Measurements from ENCODE around the gene PEAK1. TPM values are rescaled to one million over a fixed set of nuclear protein-coding genes. Genes with fewer than 3 reads are reported as not detected.
A peak's percentile ranks its signal among the peaks of the same experiment; 100 is the strongest.

The PEAK1 gene
- total and polyA plus RNA-seq, 4 donors: 8.6 to 147 (median 40.2) TPM

DNA sequence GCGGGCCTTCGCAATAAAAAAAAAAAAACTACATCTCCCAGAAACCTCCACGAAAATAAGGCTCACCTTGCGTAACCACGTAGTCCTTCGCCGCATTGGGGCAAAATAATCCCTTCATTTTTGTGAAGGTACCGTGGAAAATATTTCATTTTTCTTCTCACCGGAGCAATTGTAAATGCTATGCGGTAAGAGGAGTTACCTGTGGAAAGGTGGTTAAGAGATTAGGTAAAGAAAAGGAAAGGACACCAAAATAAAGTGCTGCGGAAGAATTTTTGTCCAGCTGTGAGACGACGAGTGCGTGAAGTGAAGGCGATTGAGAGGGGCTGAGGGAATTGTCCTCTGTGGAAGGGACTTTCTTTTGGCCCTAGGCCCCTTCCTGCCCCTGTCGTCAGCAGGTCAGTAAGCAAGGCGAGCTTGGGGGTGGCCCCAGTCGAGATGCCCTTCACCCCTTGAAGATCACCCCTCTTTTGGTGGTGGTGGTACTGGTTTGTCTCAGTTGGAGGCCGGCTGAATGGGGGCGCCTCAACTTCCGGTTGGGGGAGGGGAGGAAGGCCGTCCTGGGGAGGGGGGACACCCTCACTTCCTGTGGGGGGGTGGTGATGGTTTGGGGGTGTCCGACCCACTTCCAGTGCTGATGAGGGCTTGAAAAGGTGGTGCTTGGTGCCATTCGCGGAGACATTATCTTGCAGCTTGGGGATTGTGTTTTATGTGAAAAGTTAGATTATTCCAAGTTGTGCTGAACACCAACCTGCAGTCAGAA is 886 bp upstream of the PEAK1 start, which contains the start of gene HMG20A:
HMG20A (plus strand) TSS at position 279 of the 760 bp plus-strand sequence. CDS start 37,520 bp downstream, outside the sequence.
- H3K27ac ChIP-seq (ENCODE audit: low read depth in 1 of 2, low read length in 1 of 2): peak within 1 kb of the TSS; percentile 98
- no peaks in the 10 kb centered on the region for H3K9me3 ChIP-seq (ENCODE audit: control insufficient read depth in 4 of 4, insufficient read depth in 3 of 4, low read length in 3 of 4)
- 0 to 1% methylated on average over 23 to 25 of the region's 25 CpGs for WGBS, 2 donors
- peak within 1 kb of the TSS; percentile 90 for H3K4me3 ChIP-seq
- peak within 1 kb of the TSS; percentile 83 to 97 for H3K9ac ChIP-seq (ENCODE audit: insufficient read depth in 1 of 2, low read length in 2 of 2)
- ATAC-seq (ENCODE audit: insufficient read depth, low FRiP score) (no peak), DNase-seq (peak; percentile 86 to 97 (median 95))
- H3K36me3 ChIP-seq (ENCODE audit: control insufficient read depth in 4 of 4, insufficient read depth in 4 of 4, low read length in 4 of 4): no peaks in the 10 kb centered on the region
- H3K4me1 ChIP-seq (ENCODE audit: control insufficient read depth in 5 of 5, insufficient read depth in 5 of 5, low read length in 5 of 5): peaks cover 3 to 50% (median 19%) of the 10 kb centered on the region in 5 donors
- no peaks in the 10 kb centered on the region for H3K27me3 ChIP-seq (ENCODE audit: control insufficient read depth in 3 of 3, insufficient read depth in 3 of 3, low read length in 2 of 3)
- TF ChIP-seq, protein P1, sequence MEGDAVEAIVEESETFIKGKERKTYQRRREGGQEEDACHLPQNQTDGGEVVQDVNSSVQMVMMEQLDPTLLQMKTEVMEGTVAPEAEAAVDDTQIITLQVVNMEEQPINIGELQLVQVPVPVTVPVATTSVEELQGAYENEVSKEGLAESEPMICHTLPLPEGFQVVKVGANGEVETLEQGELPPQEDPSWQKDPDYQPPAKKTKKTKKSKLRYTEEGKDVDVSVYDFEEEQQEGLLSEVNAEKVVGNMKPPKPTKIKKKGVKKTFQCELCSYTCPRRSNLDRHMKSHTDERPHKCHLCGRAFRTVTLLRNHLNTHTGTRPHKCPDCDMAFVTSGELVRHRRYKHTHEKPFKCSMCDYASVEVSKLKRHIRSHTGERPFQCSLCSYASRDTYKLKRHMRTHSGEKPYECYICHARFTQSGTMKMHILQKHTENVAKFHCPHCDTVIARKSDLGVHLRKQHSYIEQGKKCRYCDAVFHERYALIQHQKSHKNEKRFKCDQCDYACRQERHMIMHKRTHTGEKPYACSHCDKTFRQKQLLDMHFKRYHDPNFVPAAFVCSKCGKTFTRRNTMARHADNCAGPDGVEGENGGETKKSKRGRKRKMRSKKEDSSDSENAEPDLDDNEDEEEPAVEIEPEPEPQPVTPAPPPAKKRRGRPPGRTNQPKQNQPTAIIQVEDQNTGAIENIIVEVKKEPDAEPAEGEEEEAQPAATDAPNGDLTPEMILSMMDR (IDR thresholded peaks at IDR 0.05; ENCODE audit: control extremely low read depth, extremely low read depth): no peak

DNA sequence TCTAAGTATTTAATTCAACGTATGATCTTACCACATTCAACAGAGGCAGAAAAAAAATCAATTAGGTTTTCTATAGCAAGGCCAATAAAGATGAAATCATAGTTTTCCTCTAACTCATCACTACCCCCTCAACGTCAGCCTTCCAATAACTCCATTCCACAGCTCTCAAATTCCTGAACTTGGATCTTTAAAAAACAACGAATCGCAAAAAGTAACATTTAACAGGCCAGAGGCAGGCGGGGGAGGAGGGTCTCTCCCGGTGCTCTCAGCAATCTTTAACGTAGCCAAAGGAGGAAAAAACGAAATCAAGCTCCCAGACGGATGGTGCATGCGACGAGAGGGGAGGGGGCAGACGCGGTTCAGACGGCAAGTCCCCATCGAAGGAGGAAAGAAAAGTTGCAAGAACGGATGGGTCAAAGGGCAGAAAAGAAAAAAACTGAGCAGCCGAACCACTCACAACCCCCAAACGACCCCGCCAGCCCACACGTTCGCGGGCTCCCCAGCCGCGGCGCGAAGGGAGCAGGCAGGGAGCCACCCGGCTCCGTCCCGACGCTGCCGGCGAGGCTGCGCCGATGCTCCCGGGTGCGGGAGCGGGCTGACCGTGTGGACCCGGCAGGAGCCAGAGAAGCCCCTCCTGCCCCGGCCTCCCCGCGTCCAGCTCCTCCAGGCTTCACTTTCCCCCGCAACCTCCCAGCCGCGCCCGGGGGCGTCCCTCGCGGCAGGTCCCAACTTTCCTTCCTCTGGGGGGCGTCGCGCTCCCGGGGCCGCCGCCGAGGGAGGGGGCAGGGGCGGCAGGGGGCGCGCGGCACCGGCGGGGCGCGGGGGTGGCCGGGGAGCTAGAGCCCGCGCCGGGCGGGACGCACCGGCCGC is 703 bp downstream of the PEAK1 start:
- DNase-seq (peak; percentile 58 to 72 (median 60)), ATAC-seq (ENCODE audit: insufficient read depth, low FRiP score) (no peak)
- Histone ChIP-seq H3K27me3 (ENCODE audit: control insufficient read depth in 3 of 3, insufficient read depth in 3 of 3, low read length in 2 of 3) (no peaks in the 10 kb centered on the region), H3K36me3 (ENCODE audit: control insufficient read depth in 4 of 4, insufficient read depth in 4 of 4, low read length in 4 of 4) (no peaks in the 10 kb centered on the region), H3K9me3 (ENCODE audit: control insufficient read depth in 4 of 4, insufficient read depth in 3 of 4, low read length in 3 of 4) (no peaks in the 10 kb centered on the region), H3K4me1 (ENCODE audit: control insufficient read depth in 5 of 5, insufficient read depth in 5 of 5, low read length in 5 of 5) (peaks cover 4 to 54% (median 24%) of the 10 kb centered on the region in 5 donors), H3K9ac (ENCODE audit: insufficient read depth in 1 of 2, low read length in 2 of 2) (peak overlapping the region; percentile 63 to 68), H3K27ac (ENCODE audit: low read depth in 1 of 2, low read length in 1 of 2) (peak overlapping the region; percentile 98), H3K4me3 (peak overlapping the region; percentile 90)
- 1 to 2% methylated on average over 40 to 72 of the region's 72 CpGs for WGBS, 2 donors
- TF ChIP-seq, protein P1 (IDR thresholded peaks at IDR 0.05; ENCODE audit: control extremely low read depth, extremely low read depth): peak; percentile 1

DNA sequence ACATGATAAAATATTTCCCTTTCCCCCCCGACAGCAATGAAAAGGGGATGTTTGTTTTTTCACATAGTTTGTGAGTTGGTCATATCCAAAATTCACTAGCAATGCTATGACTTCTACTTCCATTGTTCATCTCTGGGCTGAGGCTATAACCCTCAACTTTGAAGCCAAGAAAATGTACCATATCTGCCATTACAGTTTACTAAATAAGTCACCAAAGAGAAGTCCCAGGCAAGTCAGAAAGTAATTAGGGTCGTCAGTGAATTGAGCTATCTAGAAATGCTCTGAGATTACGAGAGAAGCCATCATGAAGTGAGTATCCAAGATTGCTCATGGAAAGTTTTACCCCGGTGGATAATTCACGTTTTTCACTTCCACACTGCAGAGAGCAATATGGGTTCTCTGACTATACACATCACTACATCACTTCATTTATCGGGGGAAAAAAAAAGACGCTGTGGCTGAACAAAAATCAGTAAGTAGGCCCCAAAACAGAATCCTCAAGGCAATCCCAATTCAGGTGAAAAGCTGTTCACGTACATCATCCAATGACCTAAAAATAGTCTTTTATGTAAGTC is 1.4 kb downstream of the PEAK1 start:
- 50 to 68% methylated on average over 8 of the region's 8 CpGs for WGBS, 2 donors
- Histone ChIP-seq H3K9me3 (ENCODE audit: control insufficient read depth in 4 of 4, insufficient read depth in 3 of 4, low read length in 3 of 4) (no peaks in the 10 kb centered on the region), H3K27ac (ENCODE audit: low read depth in 1 of 2, low read length in 1 of 2) (peak overlapping the region in 1 of 2 donors; percentile 98), H3K36me3 (ENCODE audit: control insufficient read depth in 4 of 4, insufficient read depth in 4 of 4, low read length in 4 of 4) (no peaks in the 10 kb centered on the region), H3K4me1 (ENCODE audit: control insufficient read depth in 5 of 5, insufficient read depth in 5 of 5, low read length in 5 of 5) (peaks cover 4 to 50% (median 24%) of the 10 kb centered on the region in 5 donors), H3K4me3 (peak overlapping the region; percentile 4), H3K9ac (ENCODE audit: insufficient read depth in 1 of 2, low read length in 2 of 2) (peak overlapping the region; percentile 63 to 68), H3K27me3 (ENCODE audit: control insufficient read depth in 3 of 3, insufficient read depth in 3 of 3, low read length in 2 of 3) (no peaks in the 10 kb centered on the region)
- DNase-seq (peak in 1 of 3 donors; percentile 53), ATAC-seq (ENCODE audit: insufficient read depth, low FRiP score) (no peak)
- TF ChIP-seq, protein P1 (IDR thresholded peaks at IDR 0.05; ENCODE audit: control extremely low read depth, extremely low read depth): no peak

Measured in lung (tissue), 12 donors.